GM23338 (cell line): ENCODE measurements around the gene CDC42BPB. TPM values are rescaled to one million over a fixed set of nuclear protein-coding genes. Genes with fewer than 3 reads are reported as not detected.

Source experiments
- ATAC-seq: fragments of 200-7000 bp; cut with Tn5 transposase; 3 replicates; pipeline ENCODE4 v1.9.1; 2020
- DNase-seq: peaks from one replicate; pipeline ENCODE4 v3.0.0-alpha.2; 2015; ENCODE audit warnings: low spot score
- H2AFZ ChIP-seq: fragments of 200-600 bp; sonication (generic); 2 replicates; pipeline ENCODE4 v1.8.0; 2016; ENCODE audit warnings: antibody characterized with exemption, mild to moderate bottlenecking, moderate library complexity
- H3F3A ChIP-seq: fragments of 200-600 bp; sonication (generic); replicated peaks from 2 replicates; pipeline ENCODE4 v1.8.0; 2017; ENCODE audit warnings: antibody characterized with exemption, mixed run types, low read depth
- H3K27ac ChIP-seq: fragments of 200-600 bp; sonication (generic); 2 replicates; pipeline ENCODE4 v1.6.1; 2016; ENCODE audit warnings: low read depth
- H3K27me3 ChIP-seq: fragments of 200-600 bp; sonication (generic); 2 replicates; pipeline ENCODE4 v1.8.0; 2016; ENCODE audit warnings: mild to moderate bottlenecking, mixed run types, moderate library complexity; ENCODE audit not compliant: insufficient read depth
- H3K36me3 ChIP-seq: fragments of 200-600 bp; sonication (generic); 2 replicates; pipeline ENCODE4 v1.8.0; 2016; ENCODE audit warnings: mild to moderate bottlenecking; ENCODE audit not compliant: insufficient read depth
- H3K4me1 ChIP-seq: fragments of 200-600 bp; sonication (generic); 2 replicates; pipeline ENCODE4 v1.8.0; 2016; ENCODE audit warnings: mild to moderate bottlenecking, moderate library complexity; ENCODE audit not compliant: insufficient read depth
- H3K4me2 ChIP-seq: fragments of 200-600 bp; sonication (generic); 2 replicates; pipeline ENCODE4 v1.7.1; 2017; ENCODE audit warnings: mixed run types
- H3K4me3 ChIP-seq: fragments of 200-600 bp; sonication (generic); 2 replicates; pipeline ENCODE4 v1.6.1; 2016; ENCODE audit warnings: mixed run types
- H3K79me2 ChIP-seq: fragments of 200-600 bp; sonication (generic); replicated peaks from 2 replicates; pipeline ENCODE4 v1.8.0; 2017; ENCODE audit warnings: mild to moderate bottlenecking; ENCODE audit not compliant: insufficient read depth
- H3K9me2 ChIP-seq: fragments of 200-600 bp; sonication (generic); 2 replicates; pipeline ENCODE4 v1.8.0; 2017; ENCODE audit not compliant: insufficient read depth
- H4K20me1 ChIP-seq: fragments of 200-600 bp; sonication (generic); replicated peaks from 2 replicates; pipeline ENCODE4 v1.8.0; 2017; ENCODE audit warnings: mild to moderate bottlenecking; ENCODE audit not compliant: insufficient read depth
- H3K27ac Mint-ChIP-seq: 2 replicates; pipeline ENCODE4 v1.8.0; 2020; ENCODE audit warnings: inconsistent platforms, mild to moderate bottlenecking, moderate library complexity, mixed read lengths
- H3K27me3 Mint-ChIP-seq: 3 replicates; pipeline ENCODE4 v1.8.0; 2022; ENCODE audit warnings: low read depth, mild to moderate bottlenecking, moderate library complexity, mixed read lengths, inconsistent platforms; ENCODE audit not compliant: insufficient read depth, poor library complexity
- H3K36me3 Mint-ChIP-seq: 3 replicates; pipeline ENCODE4 v1.8.0; 2021; ENCODE audit warnings: low read depth, mild to moderate bottlenecking, inconsistent platforms, moderate library complexity, mixed read lengths
- H3K4me1 Mint-ChIP-seq: 3 replicates; pipeline ENCODE4 v1.8.0; 2020; ENCODE audit warnings: mild to moderate bottlenecking, inconsistent platforms, mixed read lengths
- H3K4me3 Mint-ChIP-seq: 3 replicates; pipeline ENCODE4 v1.8.0; 2021; ENCODE audit warnings: moderate library complexity, mild to moderate bottlenecking, inconsistent platforms, mixed read lengths
- H3K9me3 Mint-ChIP-seq: 3 replicates; pipeline ENCODE4 v1.8.0; 2020; ENCODE audit warnings: moderate library complexity, mild to moderate bottlenecking, inconsistent platforms, mixed read lengths
- CREB1 ChIP-seq: fragments of 250-450 bp; sonication (Bioruptor Pico); IDR thresholded peaks from 2 replicates; pipeline ENCODE4 v1.5.0; 2020; ENCODE audit warnings: low read depth, mild to moderate bottlenecking, moderate library complexity
- CTCF ChIP-seq, 2 experiments: fragments of 200-600 bp in 1 of 2; sonication (generic) in 1 of 2; conservative IDR thresholded peaks; 2 replicates each; pipeline versions ENCODE4 v1.5.1 to v1.6.1; 2016 to 2017; ENCODE audit warnings: antibody characterized with exemption in 2 of 2, low read depth in 2 of 2, mild to moderate bottlenecking in 2 of 2, moderate library complexity in 1 of 2
- EZH2 ChIP-seq: fragments of 200-600 bp; sonication (generic); IDR thresholded peaks from one replicate; pipeline ENCODE4 v1.8.0; 2017; ENCODE audit warnings: antibody characterized with exemption, mild to moderate bottlenecking, low read depth; ENCODE audit not compliant: unreplicated experiment
- EZH2phosphoT487 ChIP-seq: fragments of 200-600 bp; sonication (generic); IDR thresholded peaks from one replicate; pipeline ENCODE4 v1.8.1; 2018; ENCODE audit warnings: antibody characterized with exemption; ENCODE audit not compliant: unreplicated experiment
- JUNB ChIP-seq: IDR thresholded peaks from one replicate; pipeline ENCODE4 v1.6.1; 2016; ENCODE audit warnings: antibody characterized with exemption; ENCODE audit not compliant: unreplicated experiment
- NANOG ChIP-seq: IDR thresholded peaks from 2 replicates; pipeline ENCODE4 v1.6.1; 2016; ENCODE audit warnings: antibody characterized with exemption, borderline replicate concordance
- POLR2AphosphoS5 ChIP-seq: IDR thresholded peaks from 2 replicates; pipeline ENCODE4 v1.6.1; 2016; ENCODE audit warnings: antibody characterized with exemption, low read depth
- STAT1 ChIP-seq: IDR thresholded peaks from one replicate; pipeline ENCODE4 v1.6.1; 2016; ENCODE audit warnings: antibody characterized with exemption; ENCODE audit not compliant: unreplicated experiment
- ZNF114 ChIP-seq: fragments of 250-450 bp; sonication (Bioruptor Pico); IDR thresholded peaks from 2 replicates; pipeline ENCODE4 v1.5.0; 2020; ENCODE audit warnings: mild to moderate bottlenecking, moderate library complexity
- ZNF331 ChIP-seq: fragments of 250-450 bp; sonication (Bioruptor Pico); IDR thresholded peaks from 2 replicates; pipeline ENCODE4 v1.5.0; 2020; ENCODE audit warnings: low read depth, mild to moderate bottlenecking, moderate library complexity
- ZNF462 ChIP-seq: fragments of 250-450 bp; sonication (Bioruptor Pico); IDR thresholded peaks from 2 replicates; pipeline ENCODE4 v1.5.0; 2020; ENCODE audit warnings: mild to moderate bottlenecking, moderate library complexity
- polyA plus RNA-seq: library from polyadenylated mRNA; unstranded; fragments of >200 nt; fragmentation: Nextera tagmentation; extraction: Ambion mirVana; gene quantifications from 2 replicates; pipeline ENCODE4 v1.2.1, GENCODE V29; 2016
- total RNA-seq: library from RNA; depleted of rRNA; stranded (reverse); fragments of >200 nt; shearing (Covaris generic); gene quantifications from 2 replicates; pipeline ENCODE4 v1.2.3, GENCODE V29; 2014
- TF ChIP-seq, protein P1 (sequence below): IDR thresholded peaks from 2 replicates; pipeline ENCODE4 v1.6.1; 2016; ENCODE audit warnings: antibody characterized with exemption

CDC42BPB gene
- total and polyA plus RNA-seq, 2 experiments from 2014 or later = 12.3 to 127 TPM

DNA sequence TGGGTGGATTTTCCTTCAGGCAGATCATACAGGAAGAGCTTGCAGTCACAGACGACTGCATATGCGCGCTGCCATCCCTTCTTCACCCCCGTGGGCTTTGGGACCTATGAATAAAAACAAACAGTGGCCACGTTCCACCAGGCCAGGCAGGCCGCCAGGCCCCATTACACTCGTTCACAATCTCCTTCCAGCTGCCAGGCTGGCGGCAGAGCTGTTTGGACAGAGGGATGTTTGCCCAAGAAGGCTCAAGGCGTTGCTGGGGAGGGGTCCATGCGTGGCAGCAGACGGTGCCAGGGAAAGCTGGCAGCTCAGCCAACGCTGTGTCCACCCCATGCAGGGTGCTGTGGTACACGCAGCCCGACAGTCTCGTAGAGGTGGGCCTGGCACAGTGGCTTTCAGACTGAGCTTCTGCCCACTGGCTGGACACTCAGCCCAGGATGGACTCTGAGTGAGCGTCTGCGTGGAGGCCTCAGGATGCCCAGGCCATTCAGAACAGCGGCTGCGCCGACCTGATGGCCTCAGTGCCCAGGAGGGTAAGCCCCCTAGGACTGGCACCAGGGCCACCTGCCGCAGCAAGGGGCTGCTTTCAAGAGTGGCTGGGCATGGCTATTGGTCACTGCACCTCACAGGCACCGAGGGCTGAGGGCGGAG, 107.4 kb downstream of the CDC42BPB start:
- ATAC-seq (no peak), DNase-seq (no peak)
- Histone ChIP-seq H3K79me2 (no peaks in the 10 kb centered on the region), H4K20me1 (no peaks in the 10 kb centered on the region; the same call in 1 of the 2 replicates), H3F3A (no peaks in the 10 kb centered on the region), H3K9me2 (no peaks in the 10 kb centered on the region), H3K4me2 (no peak overlapping the region), H2AFZ (no peak overlapping the region), H3K4me1 (no peaks in the 10 kb centered on the region), H3K27me3 (no peaks in the 10 kb centered on the region), H3K27ac (no peak overlapping the region), H3K36me3 (peaks cover 26% of the 10 kb centered on the region), H3K4me3 (no peak overlapping the region)
- Mint-ChIP-seq H3K36me3 (peaks cover 73% of the 10 kb centered on the region), H3K9me3 (no peaks in the 10 kb centered on the region), H3K4me3 (no peak overlapping the region), H3K27me3 (peaks cover 3% of the 10 kb centered on the region), H3K27ac (no peak overlapping the region), H3K4me1 (no peaks in the 10 kb centered on the region)
- no peak for TF ChIP-seq NANOG
- no peak for TF ChIP-seq ZNF114 (CRISPR knock-in tag)
- no peak for TF ChIP-seq EZH2phosphoT487

DNA sequence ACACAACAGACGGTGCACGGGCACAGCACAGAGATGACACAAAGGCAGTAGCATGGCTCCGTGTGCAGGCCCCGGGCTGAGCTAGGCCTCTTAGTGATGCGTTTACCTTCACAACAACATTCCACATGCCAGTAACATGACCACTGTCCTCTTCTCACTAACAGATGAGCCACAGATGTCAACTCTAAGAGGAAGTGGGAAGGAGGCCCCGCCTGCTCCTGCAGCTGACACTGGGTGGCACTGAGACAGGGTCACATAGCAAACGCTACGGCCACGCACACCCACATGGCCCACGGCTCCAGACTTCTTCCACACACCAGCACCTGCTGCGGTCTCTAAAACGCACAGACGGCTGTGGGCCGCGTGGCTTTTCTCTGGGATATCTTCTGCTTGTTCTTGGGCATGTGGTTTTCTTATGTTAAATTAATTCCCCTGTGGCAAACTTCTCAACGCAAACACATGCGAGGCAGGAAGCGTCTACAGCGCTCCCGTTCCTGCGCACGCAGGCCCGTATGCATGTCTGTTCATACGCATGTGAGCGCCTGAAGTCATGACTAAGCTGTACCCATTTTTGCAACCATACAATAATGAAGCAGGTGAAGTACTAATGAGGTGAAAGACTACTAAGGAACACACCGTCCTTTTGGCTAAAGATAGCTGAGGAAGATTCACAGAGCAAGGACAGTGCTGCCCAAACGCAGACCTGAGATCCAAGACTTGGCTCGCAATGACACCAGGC, 108.1 kb downstream of the CDC42BPB start:
- no peak for DNase-seq
- no peak overlapping the region for H3K27ac ChIP-seq
- no peak for ATAC-seq
- H3K4me1 ChIP-seq = no peaks in the 10 kb centered on the region
- Mint-ChIP-seq H3K36me3 (peaks cover 72% of the 10 kb centered on the region), H3K4me3 (no peak overlapping the region), H3K9me3 (no peaks in the 10 kb centered on the region), H3K4me1 (no peaks in the 10 kb centered on the region), H3K27ac (peak overlapping the region; percentile 76; the same call in 1 of the 2 replicates), H3K27me3 (peaks cover under 1% of the 10 kb centered on the region)
- H3F3A ChIP-seq = no peaks in the 10 kb centered on the region
- H3K36me3 ChIP-seq = peaks cover 25% of the 10 kb centered on the region
- no peaks in the 10 kb centered on the region for H3K27me3 ChIP-seq
- no peaks in the 10 kb centered on the region; the same call in 1 of the 2 replicates for H4K20me1 ChIP-seq
- H3K4me3 ChIP-seq = no peak overlapping the region
- H3K79me2 ChIP-seq = no peaks in the 10 kb centered on the region
- no peak overlapping the region for H3K4me2 ChIP-seq
- H2AFZ ChIP-seq = no peak overlapping the region
- H3K9me2 ChIP-seq = no peaks in the 10 kb centered on the region
- TF ChIP-seq, protein P1, sequence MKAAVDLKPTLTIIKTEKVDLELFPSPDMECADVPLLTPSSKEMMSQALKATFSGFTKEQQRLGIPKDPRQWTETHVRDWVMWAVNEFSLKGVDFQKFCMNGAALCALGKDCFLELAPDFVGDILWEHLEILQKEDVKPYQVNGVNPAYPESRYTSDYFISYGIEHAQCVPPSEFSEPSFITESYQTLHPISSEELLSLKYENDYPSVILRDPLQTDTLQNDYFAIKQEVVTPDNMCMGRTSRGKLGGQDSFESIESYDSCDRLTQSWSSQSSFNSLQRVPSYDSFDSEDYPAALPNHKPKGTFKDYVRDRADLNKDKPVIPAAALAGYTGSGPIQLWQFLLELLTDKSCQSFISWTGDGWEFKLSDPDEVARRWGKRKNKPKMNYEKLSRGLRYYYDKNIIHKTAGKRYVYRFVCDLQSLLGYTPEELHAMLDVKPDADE = no peak
- TF ChIP-seq CTCF (conservative IDR thresholded peaks at IDR 0.05; ENCODE audit: low read depth in 2 of 2) (no peak), EZH2 (no peak), POLR2AphosphoS5 (no peak), STAT1 (no peak), ZNF114 (CRISPR knock-in tag) (no peak), ZNF331 (CRISPR knock-in tag) (no peak), JUNB (no peak), ZNF462 (CRISPR knock-in tag) (no peak), CREB1 (CRISPR knock-in tag) (no peak), NANOG (no peak), EZH2phosphoT487 (no peak)
